SK-N-SH (cell line): Measurements from ENCODE around the gene S1PR2. TPM values are rescaled to one million over a fixed set of nuclear protein-coding genes. Genes with fewer than 3 reads are reported as not detected.

Source experiments
- CHD2 ChIP-seq: fragments of 150-350 bp; IDR thresholded peaks from 2 replicates; pipeline ENCODE4 v1.6.1; 2018; ENCODE audit warnings: low read length; ENCODE audit not compliant: partially characterized antibody
- ELF1 ChIP-seq: IDR thresholded peaks from 2 replicates; pipeline ENCODE4 v1.4.0; 2012
- EP300 ChIP-seq, 2 experiments: IDR thresholded peaks; 2 replicates each; pipeline versions ENCODE4 v1.4.0 to v1.6.1; 2012; ENCODE audit warnings: borderline replicate concordance in 1 of 2, low read depth in 1 of 2, low read length in 1 of 2
- EZH2phosphoT487 ChIP-seq: fragments of 200-600 bp; sonication (generic); IDR thresholded peaks from 2 replicates; pipeline ENCODE4 v1.6.1; 2017; ENCODE audit warnings: low read depth, mixed run types, mild to moderate bottlenecking, antibody characterized with exemption, moderate library complexity, borderline replicate concordance
- GABPA ChIP-seq: IDR thresholded peaks from 2 replicates; pipeline ENCODE4 v1.4.0; 2012; ENCODE audit warnings: low read depth, mild to moderate bottlenecking
- JUND ChIP-seq: IDR thresholded peaks from 2 replicates; pipeline ENCODE4 v1.4.0; 2012
- MEF2A ChIP-seq: IDR thresholded peaks from 2 replicates; pipeline ENCODE4 v1.4.0; 2012; ENCODE audit warnings: low read depth, borderline replicate concordance
- MXI1 ChIP-seq: IDR thresholded peaks from 2 replicates; pipeline ENCODE4 v1.6.1; 2012; ENCODE audit warnings: mild to moderate bottlenecking, low read depth, low read length, improper control_type of control experiment
- NFIC ChIP-seq: IDR thresholded peaks from 2 replicates; pipeline ENCODE4 v1.4.0; 2012; ENCODE audit warnings: borderline replicate concordance
- RAD21 ChIP-seq: IDR thresholded peaks from 2 replicates; pipeline ENCODE4 v1.6.1; 2012; ENCODE audit warnings: mild to moderate bottlenecking, low read length
- RXRA ChIP-seq: IDR thresholded peaks from 2 replicates; pipeline ENCODE4 v1.4.0; 2012; ENCODE audit warnings: low read depth, mild to moderate bottlenecking, borderline replicate concordance
- SMC3 ChIP-seq: IDR thresholded peaks from 2 replicates; pipeline ENCODE4 v1.6.1; 2012; ENCODE audit warnings: low read depth, low read length, improper control_type of control experiment
- TAF1 ChIP-seq: IDR thresholded peaks from 2 replicates; pipeline ENCODE4 v1.6.1; 2012; ENCODE audit warnings: low read depth, mild to moderate bottlenecking, low read length, moderate library complexity, borderline replicate concordance
- TEAD4 ChIP-seq: IDR thresholded peaks from 2 replicates; pipeline ENCODE4 v1.4.0; 2012; ENCODE audit warnings: mild to moderate bottlenecking, borderline replicate concordance; ENCODE audit not compliant: insufficient read depth
- YY1 ChIP-seq: IDR thresholded peaks from 2 replicates; pipeline ENCODE4 v1.4.0; 2012; ENCODE audit warnings: low read depth, mild to moderate bottlenecking
- polyA plus RNA-seq, 3 experiments: library from polyadenylated mRNA; depleted of rRNA; stranded (reverse); fragments of >200 nt; gene quantifications; 2 replicates each; pipeline ENCODE4 v1.2.3, GENCODE V29; 2012
- TF ChIP-seq, protein P1 (sequence below): IDR thresholded peaks from 2 replicates; pipeline ENCODE4 v1.4.0; 2012; ENCODE audit warnings: low read depth, borderline replicate concordance
- TF ChIP-seq, protein P2 (sequence below): IDR thresholded peaks from 2 replicates; pipeline ENCODE4; 2012
- TF ChIP-seq, protein P3 (sequence below): fragments of 150-350 bp; IDR thresholded peaks from 2 replicates; pipeline ENCODE4 v1.6.1; 2016; ENCODE audit warnings: mild to moderate bottlenecking, low read depth, low read length
- TF ChIP-seq, protein P4 (sequence below): fragments of 150-350 bp; IDR thresholded peaks from 2 replicates; pipeline ENCODE4 v1.6.1; 2017; ENCODE audit warnings: antibody characterized with exemption, low read length, low read depth, borderline replicate concordance

The S1PR2 gene
- polyA plus RNA-seq, 1 of the 3 experiments (the other 2 are of a cell fraction), result 3.6 TPM

DNA sequence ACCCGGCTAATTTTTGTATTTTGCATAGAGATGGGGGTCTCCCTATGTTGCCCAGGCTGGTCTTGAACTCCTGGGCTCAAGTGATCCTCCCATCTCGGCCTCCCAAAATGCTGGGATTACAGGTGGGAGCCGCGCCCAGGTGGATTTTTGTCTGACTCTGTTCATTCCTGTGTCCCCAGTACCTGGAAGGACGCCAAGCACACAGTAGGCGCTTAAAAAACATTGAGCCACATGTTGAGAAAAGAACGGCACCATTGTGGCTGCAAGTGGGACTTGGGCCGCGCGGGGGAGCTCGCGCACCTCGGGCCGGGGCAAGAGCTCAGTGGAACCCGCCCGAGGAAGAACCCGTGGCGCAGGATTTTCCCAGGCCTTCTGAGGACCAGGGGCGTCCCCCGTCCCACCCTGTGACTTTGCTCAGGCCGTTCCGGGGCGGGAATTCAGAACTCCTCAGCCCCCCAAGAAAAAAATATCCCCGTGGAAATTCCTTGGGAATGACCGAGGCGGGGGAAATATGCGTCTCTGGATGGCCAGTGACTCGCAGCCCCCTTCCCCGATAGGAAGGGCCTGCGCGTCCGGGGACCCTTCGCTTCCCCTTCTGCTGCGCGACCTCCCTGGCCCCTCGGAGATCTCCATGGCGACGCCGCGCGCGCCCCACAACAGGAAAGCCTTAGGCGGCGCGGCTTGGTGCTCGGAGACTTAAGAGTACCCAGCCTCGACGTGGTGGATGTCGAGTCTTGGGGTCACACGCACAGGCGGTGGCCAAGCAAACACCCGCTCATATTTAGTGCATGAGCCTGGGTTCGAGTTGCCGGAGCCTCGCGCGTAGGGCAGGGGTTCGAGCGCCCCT, 38.4 kb upstream of the S1PR2 start (continued):
- TF ChIP-seq EP300 (IDR thresholded peaks at IDR 0.05; ENCODE audit: borderline replicate concordance in 1 of 2, low read depth in 1 of 2, low read length in 1 of 2) (no peak), JUND (no peak), MEF2A (no peak), TEAD4 (no peak), NFIC (no peak), EZH2phosphoT487 (no peak), MXI1 (no peak), ELF1 (no peak), RXRA (no peak), GABPA (no peak), SMC3 (peak; percentile 90), YY1 (no peak), RAD21 (peak; percentile 93), TAF1 (no peak; the same call in 1 of the 2 replicates), CHD2 (no peak)
- TF ChIP-seq, protein P1, sequence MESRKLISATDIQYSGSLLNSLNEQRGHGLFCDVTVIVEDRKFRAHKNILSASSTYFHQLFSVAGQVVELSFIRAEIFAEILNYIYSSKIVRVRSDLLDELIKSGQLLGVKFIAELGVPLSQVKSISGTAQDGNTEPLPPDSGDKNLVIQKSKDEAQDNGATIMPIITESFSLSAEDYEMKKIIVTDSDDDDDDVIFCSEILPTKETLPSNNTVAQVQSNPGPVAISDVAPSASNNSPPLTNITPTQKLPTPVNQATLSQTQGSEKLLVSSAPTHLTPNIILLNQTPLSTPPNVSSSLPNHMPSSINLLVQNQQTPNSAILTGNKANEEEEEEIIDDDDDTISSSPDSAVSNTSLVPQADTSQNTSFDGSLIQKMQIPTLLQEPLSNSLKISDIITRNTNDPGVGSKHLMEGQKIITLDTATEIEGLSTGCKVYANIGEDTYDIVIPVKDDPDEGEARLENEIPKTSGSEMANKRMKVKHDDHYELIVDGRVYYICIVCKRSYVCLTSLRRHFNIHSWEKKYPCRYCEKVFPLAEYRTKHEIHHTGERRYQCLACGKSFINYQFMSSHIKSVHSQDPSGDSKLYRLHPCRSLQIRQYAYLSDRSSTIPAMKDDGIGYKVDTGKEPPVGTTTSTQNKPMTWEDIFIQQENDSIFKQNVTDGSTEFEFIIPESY, result no peak
- TF ChIP-seq, protein P2, sequence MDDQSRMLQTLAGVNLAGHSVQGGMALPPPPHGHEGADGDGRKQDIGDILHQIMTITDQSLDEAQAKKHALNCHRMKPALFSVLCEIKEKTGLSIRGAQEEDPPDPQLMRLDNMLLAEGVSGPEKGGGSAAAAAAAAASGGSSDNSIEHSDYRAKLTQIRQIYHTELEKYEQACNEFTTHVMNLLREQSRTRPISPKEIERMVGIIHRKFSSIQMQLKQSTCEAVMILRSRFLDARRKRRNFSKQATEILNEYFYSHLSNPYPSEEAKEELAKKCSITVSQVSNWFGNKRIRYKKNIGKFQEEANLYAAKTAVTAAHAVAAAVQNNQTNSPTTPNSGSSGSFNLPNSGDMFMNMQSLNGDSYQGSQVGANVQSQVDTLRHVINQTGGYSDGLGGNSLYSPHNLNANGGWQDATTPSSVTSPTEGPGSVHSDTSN, result no peak
- TF ChIP-seq, protein P3, sequence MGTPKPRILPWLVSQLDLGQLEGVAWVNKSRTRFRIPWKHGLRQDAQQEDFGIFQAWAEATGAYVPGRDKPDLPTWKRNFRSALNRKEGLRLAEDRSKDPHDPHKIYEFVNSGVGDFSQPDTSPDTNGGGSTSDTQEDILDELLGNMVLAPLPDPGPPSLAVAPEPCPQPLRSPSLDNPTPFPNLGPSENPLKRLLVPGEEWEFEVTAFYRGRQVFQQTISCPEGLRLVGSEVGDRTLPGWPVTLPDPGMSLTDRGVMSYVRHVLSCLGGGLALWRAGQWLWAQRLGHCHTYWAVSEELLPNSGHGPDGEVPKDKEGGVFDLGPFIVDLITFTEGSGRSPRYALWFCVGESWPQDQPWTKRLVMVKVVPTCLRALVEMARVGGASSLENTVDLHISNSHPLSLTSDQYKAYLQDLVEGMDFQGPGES, result no peak
- TF ChIP-seq, protein P4, sequence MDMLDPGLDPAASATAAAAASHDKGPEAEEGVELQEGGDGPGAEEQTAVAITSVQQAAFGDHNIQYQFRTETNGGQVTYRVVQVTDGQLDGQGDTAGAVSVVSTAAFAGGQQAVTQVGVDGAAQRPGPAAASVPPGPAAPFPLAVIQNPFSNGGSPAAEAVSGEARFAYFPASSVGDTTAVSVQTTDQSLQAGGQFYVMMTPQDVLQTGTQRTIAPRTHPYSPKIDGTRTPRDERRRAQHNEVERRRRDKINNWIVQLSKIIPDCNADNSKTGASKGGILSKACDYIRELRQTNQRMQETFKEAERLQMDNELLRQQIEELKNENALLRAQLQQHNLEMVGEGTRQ, result no peak
